PC-9 (cell line): ENCODE data around the gene NME7.

ENCODE experiments used
- EZH2 ChIP-seq: fragments of 200-600 bp; sonication (generic); IDR thresholded peaks from 2 replicates; pipeline ENCODE4 v1.8.0; 2017; ENCODE audit warnings: antibody characterized with exemption, low read depth
- TF ChIP-seq, protein P1 (sequence below): fragments of 200-600 bp; sonication (generic); conservative IDR thresholded peaks from 2 replicates; pipeline ENCODE4 v1.6.1; 2017; ENCODE audit warnings: mixed run types, antibody characterized with exemption, mild to moderate bottlenecking, moderate library complexity

DNA sequence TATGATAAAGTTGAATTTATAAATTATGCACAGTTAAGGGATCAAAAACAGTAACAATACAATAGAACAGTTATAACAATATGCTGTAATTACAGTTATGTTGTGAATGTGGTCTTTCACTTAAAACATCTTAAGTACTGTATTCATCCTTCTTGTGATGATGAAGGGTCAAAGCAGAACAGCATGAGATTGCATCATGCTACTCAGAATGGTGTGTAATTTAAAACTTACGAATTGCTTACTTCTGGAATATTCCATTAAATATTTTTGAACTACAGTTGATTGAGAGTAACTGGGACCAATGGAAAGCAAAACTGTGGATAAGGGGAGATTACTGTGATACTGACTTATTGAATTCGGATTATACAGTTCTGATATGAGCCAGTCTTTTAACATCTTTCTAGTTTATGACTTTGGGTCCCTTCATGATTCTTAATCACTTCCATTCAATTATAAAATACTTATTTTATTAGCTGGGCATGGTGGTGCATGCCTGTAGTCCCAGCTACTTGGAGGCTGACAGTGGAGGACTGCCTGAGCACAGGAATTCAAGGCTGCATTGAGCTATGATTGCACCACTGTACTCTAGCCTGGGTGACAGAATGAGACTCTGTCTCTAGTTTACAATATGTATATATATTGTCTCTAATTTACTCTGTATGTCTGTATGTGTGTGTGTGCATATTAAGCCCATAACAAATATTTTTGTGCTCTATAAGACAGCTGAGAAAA, 217.9 kb downstream of the NME7 start:
- TF ChIP-seq, protein P1, sequence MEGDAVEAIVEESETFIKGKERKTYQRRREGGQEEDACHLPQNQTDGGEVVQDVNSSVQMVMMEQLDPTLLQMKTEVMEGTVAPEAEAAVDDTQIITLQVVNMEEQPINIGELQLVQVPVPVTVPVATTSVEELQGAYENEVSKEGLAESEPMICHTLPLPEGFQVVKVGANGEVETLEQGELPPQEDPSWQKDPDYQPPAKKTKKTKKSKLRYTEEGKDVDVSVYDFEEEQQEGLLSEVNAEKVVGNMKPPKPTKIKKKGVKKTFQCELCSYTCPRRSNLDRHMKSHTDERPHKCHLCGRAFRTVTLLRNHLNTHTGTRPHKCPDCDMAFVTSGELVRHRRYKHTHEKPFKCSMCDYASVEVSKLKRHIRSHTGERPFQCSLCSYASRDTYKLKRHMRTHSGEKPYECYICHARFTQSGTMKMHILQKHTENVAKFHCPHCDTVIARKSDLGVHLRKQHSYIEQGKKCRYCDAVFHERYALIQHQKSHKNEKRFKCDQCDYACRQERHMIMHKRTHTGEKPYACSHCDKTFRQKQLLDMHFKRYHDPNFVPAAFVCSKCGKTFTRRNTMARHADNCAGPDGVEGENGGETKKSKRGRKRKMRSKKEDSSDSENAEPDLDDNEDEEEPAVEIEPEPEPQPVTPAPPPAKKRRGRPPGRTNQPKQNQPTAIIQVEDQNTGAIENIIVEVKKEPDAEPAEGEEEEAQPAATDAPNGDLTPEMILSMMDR, result no peak
- TF ChIP-seq EZH2, result no peak
